Measurements from ENCODE around the gene FAM186B.
"Not testable (repeated sequence)": the region's sequence is repeated elsewhere in the genome, so short reads cannot be mapped to it uniquely, and the experiment has no call there.

Gene FAM186B

GRCh38 chr12:49605539-49605938 is at the start of gene FAM186B:
Gene FAM186B, minus strand, starts transcription at chr12:49605639. Its CDS starts 162 bp downstream, at chr12:49605477.
- not testable (repeated sequence) for H3K9ac ChIP-seq (ENCODE audit: low read length); H3K4me3 ChIP-seq (ENCODE audit: low read depth in 1 of 2, low read length in 2 of 2); H3K27ac ChIP-seq (ENCODE audit: low read depth, low read length); H3K9me3 ChIP-seq (ENCODE audit: low read length); H3K4me1 ChIP-seq (ENCODE audit: insufficient read depth, low read length); H3K27me3 ChIP-seq (ENCODE audit: control insufficient read depth in 1 of 2, insufficient read depth in 2 of 2, low read length in 2 of 2); H3K36me3 ChIP-seq (ENCODE audit: insufficient read depth, low read length)

GRCh38 chr12:49654715-49655114 is 49.3 kb upstream of the FAM186B start:
- Histone ChIP-seq H3K9me3 (ENCODE audit: low read length) (no peaks in the 10 kb centered on the region), H3K4me1 (ENCODE audit: insufficient read depth, low read length) (no peaks in the 10 kb centered on the region), H3K27ac (ENCODE audit: low read depth, low read length) (no peak overlapping the region), H3K4me3 (ENCODE audit: low read depth in 1 of 2, low read length in 2 of 2) (no peak overlapping the region), H3K9ac (ENCODE audit: low read length) (no peak overlapping the region), H3K27me3 (ENCODE audit: control insufficient read depth in 1 of 2, insufficient read depth in 2 of 2, low read length in 2 of 2) (no peaks in the 10 kb centered on the region), H3K36me3 (ENCODE audit: insufficient read depth, low read length) (peaks cover 44% of the 10 kb centered on the region)

- no peak overlapping the region for H3K27ac ChIP-seq (ENCODE audit: low read depth, low read length)
- no peaks in the 10 kb centered on the region for H3K4me1 ChIP-seq (ENCODE audit: insufficient read depth, low read length)
- H3K36me3 ChIP-seq (ENCODE audit: insufficient read depth, low read length): peaks cover 61% of the 10 kb centered on the region
Observed at GRCh38 chr12:49652921-49653520, 47.6 kb upstream of the FAM186B start.

GRCh38 chr12:49651855-49652254 is 46.4 kb upstream of the FAM186B start:
- H3K9me3 ChIP-seq (ENCODE audit: low read length): no peaks in the 10 kb centered on the region
- H3K36me3 ChIP-seq (ENCODE audit: insufficient read depth, low read length): peaks cover 61% of the 10 kb centered on the region
- no peaks in the 10 kb centered on the region for H3K4me1 ChIP-seq (ENCODE audit: insufficient read depth, low read length)
- H3K4me3 ChIP-seq (ENCODE audit: low read depth in 1 of 2, low read length in 2 of 2): no peak overlapping the region
- H3K27me3 ChIP-seq (ENCODE audit: control insufficient read depth in 1 of 2, insufficient read depth in 2 of 2, low read length in 2 of 2): no peaks in the 10 kb centered on the region
- H3K9ac ChIP-seq (ENCODE audit: low read length): no peak overlapping the region
- H3K27ac ChIP-seq (ENCODE audit: low read depth, low read length): no peak overlapping the region

More at GRCh38 chr12:49652921-49653520, 47.6 kb upstream of the FAM186B start:
- no peaks in the 10 kb centered on the region for H3K27me3 ChIP-seq (ENCODE audit: control insufficient read depth in 1 of 2, insufficient read depth in 2 of 2, low read length in 2 of 2)
- H3K9me3 ChIP-seq (ENCODE audit: low read length): no peaks in the 10 kb centered on the region
- H3K9ac ChIP-seq (ENCODE audit: low read length): no peak overlapping the region
- no peak overlapping the region for H3K4me3 ChIP-seq (ENCODE audit: low read depth in 1 of 2, low read length in 2 of 2)

GRCh38 chr12:49649892-49650291 is 44.5 kb upstream of the FAM186B start:
- peaks cover under 1% of the 10 kb centered on the region for H3K4me1 ChIP-seq (ENCODE audit: insufficient read depth, low read length)
- peaks cover 69% of the 10 kb centered on the region for H3K36me3 ChIP-seq (ENCODE audit: insufficient read depth, low read length)
- no peak overlapping the region for H3K27ac ChIP-seq (ENCODE audit: low read depth, low read length)
- no peak overlapping the region for H3K9ac ChIP-seq (ENCODE audit: low read length)
- H3K9me3 ChIP-seq (ENCODE audit: low read length): no peaks in the 10 kb centered on the region
- no peaks in the 10 kb centered on the region for H3K27me3 ChIP-seq (ENCODE audit: control insufficient read depth in 1 of 2, insufficient read depth in 2 of 2, low read length in 2 of 2)
- H3K4me3 ChIP-seq (ENCODE audit: low read depth in 1 of 2, low read length in 2 of 2): no peak overlapping the region

GRCh38 chr12:49649445-49649844 is 44.0 kb upstream of the FAM186B start:
- H3K27me3 ChIP-seq (ENCODE audit: control insufficient read depth in 1 of 2, insufficient read depth in 2 of 2, low read length in 2 of 2): no peaks in the 10 kb centered on the region
- no peak overlapping the region for H3K9ac ChIP-seq (ENCODE audit: low read length)
- H3K4me1 ChIP-seq (ENCODE audit: insufficient read depth, low read length): peaks cover 5% of the 10 kb centered on the region
- H3K4me3 ChIP-seq (ENCODE audit: low read depth in 1 of 2, low read length in 2 of 2): no peak overlapping the region
- no peak overlapping the region for H3K27ac ChIP-seq (ENCODE audit: low read depth, low read length)
- H3K9me3 ChIP-seq (ENCODE audit: low read length): no peaks in the 10 kb centered on the region
- H3K36me3 ChIP-seq (ENCODE audit: insufficient read depth, low read length): peaks cover 69% of the 10 kb centered on the region

- Histone ChIP-seq H3K27ac (ENCODE audit: low read depth, low read length) (no peak overlapping the region), H3K4me3 (ENCODE audit: low read depth in 1 of 2, low read length in 2 of 2) (no peak overlapping the region), H3K9ac (ENCODE audit: low read length) (no peak overlapping the region), H3K36me3 (ENCODE audit: insufficient read depth, low read length) (peaks cover 71% of the 10 kb centered on the region), H3K9me3 (ENCODE audit: low read length) (no peaks in the 10 kb centered on the region), H3K4me1 (ENCODE audit: insufficient read depth, low read length) (peaks cover 8% of the 10 kb centered on the region), H3K27me3 (ENCODE audit: control insufficient read depth in 1 of 2, insufficient read depth in 2 of 2, low read length in 2 of 2) (no peaks in the 10 kb centered on the region)
Observed at GRCh38 chr12:49648712-49649003, 43.2 kb upstream of the FAM186B start.

GRCh38 chr12:49647827-49648711 is 42.6 kb upstream of the FAM186B start:
- Histone ChIP-seq H3K4me3 (ENCODE audit: low read depth in 1 of 2, low read length in 2 of 2) (no peak overlapping the region), H3K27me3 (ENCODE audit: control insufficient read depth in 1 of 2, insufficient read depth in 2 of 2, low read length in 2 of 2) (no peaks in the 10 kb centered on the region), H3K9me3 (ENCODE audit: low read length) (no peaks in the 10 kb centered on the region), H3K9ac (ENCODE audit: low read length) (no peak overlapping the region), H3K36me3 (ENCODE audit: insufficient read depth, low read length) (peaks cover 71% of the 10 kb centered on the region), H3K27ac (ENCODE audit: low read depth, low read length) (peak overlapping the region; percentile 20), H3K4me1 (ENCODE audit: insufficient read depth, low read length) (peaks cover 8% of the 10 kb centered on the region)

GRCh38 chr12:49646871-49647654 is 41.6 kb upstream of the FAM186B start:
- peaks cover 8% of the 10 kb centered on the region for H3K4me1 ChIP-seq (ENCODE audit: insufficient read depth, low read length)
- no peak overlapping the region for H3K9ac ChIP-seq (ENCODE audit: low read length)
- no peaks in the 10 kb centered on the region for H3K9me3 ChIP-seq (ENCODE audit: low read length)
- no peaks in the 10 kb centered on the region for H3K27me3 ChIP-seq (ENCODE audit: control insufficient read depth in 1 of 2, insufficient read depth in 2 of 2, low read length in 2 of 2)
- no peak overlapping the region for H3K27ac ChIP-seq (ENCODE audit: low read depth, low read length)
- peaks cover 69% of the 10 kb centered on the region for H3K36me3 ChIP-seq (ENCODE audit: insufficient read depth, low read length)
- no peak overlapping the region for H3K4me3 ChIP-seq (ENCODE audit: low read depth in 1 of 2, low read length in 2 of 2)

- H3K9me3 ChIP-seq (ENCODE audit: low read length): no peaks in the 10 kb centered on the region
- no peak overlapping the region for H3K27ac ChIP-seq (ENCODE audit: low read depth, low read length)
- no peaks in the 10 kb centered on the region for H3K27me3 ChIP-seq (ENCODE audit: control insufficient read depth in 1 of 2, insufficient read depth in 2 of 2, low read length in 2 of 2)
- H3K36me3 ChIP-seq (ENCODE audit: insufficient read depth, low read length): peaks cover 66% of the 10 kb centered on the region
- no peak overlapping the region for H3K9ac ChIP-seq (ENCODE audit: low read length)
- peaks cover 8% of the 10 kb centered on the region for H3K4me1 ChIP-seq (ENCODE audit: insufficient read depth, low read length)
- H3K4me3 ChIP-seq (ENCODE audit: low read depth in 1 of 2, low read length in 2 of 2): no peak overlapping the region
Observed at GRCh38 chr12:49646331-49646830, 40.9 kb upstream of the FAM186B start.

Data from muscle layer of colon (tissue), 2 donors.